Measurements from ENCODE around the gene ZNF77. TPM values are rescaled to one million over a fixed set of nuclear protein-coding genes. Genes with fewer than 3 reads are reported as not detected.

Gene ZNF77
- total RNA-seq, 1 experiment from 2014 or later = 5.9 TPM

DNA sequence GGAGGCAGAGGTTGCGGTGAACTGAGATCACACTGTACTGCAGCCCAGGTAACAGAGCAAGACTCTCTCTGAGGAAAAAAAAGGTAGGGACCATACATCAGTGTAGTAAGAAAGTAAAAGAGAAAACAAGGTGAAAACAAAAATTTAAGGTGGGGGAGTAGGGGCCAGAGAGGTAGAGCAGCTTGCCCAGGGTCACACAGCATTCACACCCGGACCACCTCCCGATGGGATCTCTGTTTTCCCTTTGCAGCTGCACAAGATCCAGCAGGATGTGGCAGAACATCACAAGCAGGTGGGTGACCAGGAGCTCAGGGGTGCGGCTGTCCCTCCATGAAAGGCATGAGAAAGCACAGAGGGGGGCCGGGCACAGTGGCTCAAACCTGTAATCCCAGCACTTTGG lies 37.1 kb upstream of the ZNF77 start:
- TF ChIP-seq RAD21 (IDR thresholded peaks at IDR 0.05; ENCODE audit: low read depth) (no peak), CBX3 (IDR thresholded peaks at IDR 0.05; ENCODE audit: low read depth) (no peak), TCF7L2 (IDR thresholded peaks at IDR 0.05; ENCODE audit: borderline replicate concordance, extremely low read depth, insufficient read depth, insufficient read length) (no peak), FOSL1 (IDR thresholded peaks at IDR 0.05; ENCODE audit: low read depth) (no peak), SIN3A (IDR thresholded peaks at IDR 0.05; ENCODE audit: low read depth) (no peak), SP1 (IDR thresholded peaks at IDR 0.05; ENCODE audit: low read depth) (no peak), YY1 (IDR thresholded peaks at IDR 0.05; ENCODE audit: extremely low read depth, insufficient replicate concordance, low read depth, low read length) (no peak), CEBPB (IDR thresholded peaks at IDR 0.05; ENCODE audit: low read depth) (no peak)
- TF ChIP-seq, protein P1, sequence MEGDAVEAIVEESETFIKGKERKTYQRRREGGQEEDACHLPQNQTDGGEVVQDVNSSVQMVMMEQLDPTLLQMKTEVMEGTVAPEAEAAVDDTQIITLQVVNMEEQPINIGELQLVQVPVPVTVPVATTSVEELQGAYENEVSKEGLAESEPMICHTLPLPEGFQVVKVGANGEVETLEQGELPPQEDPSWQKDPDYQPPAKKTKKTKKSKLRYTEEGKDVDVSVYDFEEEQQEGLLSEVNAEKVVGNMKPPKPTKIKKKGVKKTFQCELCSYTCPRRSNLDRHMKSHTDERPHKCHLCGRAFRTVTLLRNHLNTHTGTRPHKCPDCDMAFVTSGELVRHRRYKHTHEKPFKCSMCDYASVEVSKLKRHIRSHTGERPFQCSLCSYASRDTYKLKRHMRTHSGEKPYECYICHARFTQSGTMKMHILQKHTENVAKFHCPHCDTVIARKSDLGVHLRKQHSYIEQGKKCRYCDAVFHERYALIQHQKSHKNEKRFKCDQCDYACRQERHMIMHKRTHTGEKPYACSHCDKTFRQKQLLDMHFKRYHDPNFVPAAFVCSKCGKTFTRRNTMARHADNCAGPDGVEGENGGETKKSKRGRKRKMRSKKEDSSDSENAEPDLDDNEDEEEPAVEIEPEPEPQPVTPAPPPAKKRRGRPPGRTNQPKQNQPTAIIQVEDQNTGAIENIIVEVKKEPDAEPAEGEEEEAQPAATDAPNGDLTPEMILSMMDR (IDR thresholded peaks at IDR 0.05 in 2 of 3, conservative IDR thresholded peaks at IDR 0.05 in 1 of 3; ENCODE audit: borderline replicate concordance in 1 of 3, insufficient read depth in 1 of 3, low read depth in 2 of 3, low read length in 2 of 3) = no peak
- Histone ChIP-seq H3K9ac (ENCODE audit: low read length) (no peak overlapping the region), H3K36me3 (ENCODE audit: control insufficient read depth in 1 of 2, insufficient read depth in 2 of 2, low read length in 2 of 2) (no peaks in the 10 kb centered on the region), H4K20me1 (ENCODE audit: insufficient read depth) (no peaks in the 10 kb centered on the region), H3K4me2 (ENCODE audit: low read length) (no peak overlapping the region), H3K79me2 (ENCODE audit: insufficient read depth, low read length) (no peaks in the 10 kb centered on the region), H2AFZ (ENCODE audit: low read depth, low read length, poor library complexity, severe bottlenecking) (no peak overlapping the region), H3K27me3 (ENCODE audit: insufficient read depth, low read length) (no peaks in the 10 kb centered on the region), H3K27ac (ENCODE audit: low read depth, low read length) (no peak overlapping the region), H3K9me2 (ENCODE audit: insufficient read depth) (no peaks in the 10 kb centered on the region), H3K9me3 (ENCODE audit: control insufficient read depth in 1 of 2, insufficient read depth in 1 of 2, low read depth in 1 of 2, low read length in 2 of 2) (no peaks in the 10 kb centered on the region), H3K4me1 (ENCODE audit: control insufficient read depth in 1 of 2, insufficient read depth in 2 of 2, low read length in 2 of 2) (peaks cover 9 to 32% of the 10 kb centered on the region in 2 experiments), H3K4me3 (replicated peaks in 1 of 2; ENCODE audit: low read depth in 1 of 2, low read length in 2 of 2) (no peak overlapping the region)
- no TSS peak for BruUV-seq (replicated peaks)
- RAD21 ChIA-PET (ENCODE audit: low non-redundant PET in 1 of 2, low total read pairs in 2 of 2, uncharacterized antibody in 2 of 2, unreplicated experiment in 2 of 2) = no interaction called here
- DNase-seq (ENCODE audit: low read depth, low spot score) = no peak
- intact Hi-C loops (cut with micrococcal nuclease) = no loop called here
- CTCF ChIA-PET = no interaction called here
- POLR2A ChIA-PET = interaction anchor here (1.7 kb wide), 1 partner anchor 24 kb away, joined by 3 read pairs; no protein-coding TSS in a partner anchor
- ATAC-seq = no peak

Data from HCT116 (cell line).